ENCODE measurements around the gene RPAP3. TPM values are rescaled to one million over a fixed set of nuclear protein-coding genes. Genes with fewer than 3 reads are reported as not detected.
A peak's percentile ranks its signal among the peaks of the same experiment; 100 is the strongest.

The RPAP3 gene
- total and polyA plus RNA-seq, 2 of the 4 experiments (the other 2 are of a cell fraction), result 10.6 to 13.4 TPM

- Histone ChIP-seq H3K14ac (replicated peaks; ENCODE audit: low read depth, low read length) (no peak overlapping the region), H4K20me1 (ENCODE audit: insufficient read depth, low read length) (no peaks in the 10 kb centered on the region), H4K91ac (ENCODE audit: insufficient read depth, low read depth, low read length) (no peak overlapping the region), H2BK120ac (ENCODE audit: low read depth, low read length) (no peak overlapping the region), H3K36me3 (ENCODE audit: control insufficient read depth, insufficient read depth, low read length) (no peaks in the 10 kb centered on the region), H2BK5ac (ENCODE audit: low read depth, low read length, poor library complexity, severe bottlenecking) (no peak overlapping the region), H3K9me3 (ENCODE audit: control insufficient read depth, insufficient read depth, low read length) (no peaks in the 10 kb centered on the region), H2AK9ac (replicated peaks; ENCODE audit: low read depth, low read length, poor library complexity) (peak overlapping the region; percentile 56), H3K9me1 (ENCODE audit: insufficient read depth, low read length) (no peaks in the 10 kb centered on the region), H2BK20ac (ENCODE audit: low read depth, low read length) (no peak overlapping the region), H3K56ac (ENCODE audit: extremely low read depth, insufficient read depth, low read length) (no peak overlapping the region), H3K27me3 (ENCODE audit: control insufficient read depth, insufficient read depth, low read length) (no peaks in the 10 kb centered on the region), H3K18ac (ENCODE audit: low read depth, low read length) (no peak overlapping the region), H3K4ac (ENCODE audit: low read depth, low read length) (no peak overlapping the region), H4K8ac (ENCODE audit: low read depth in 2 of 2, low read length in 2 of 2) (no peak overlapping the region), H3K4me3 (ENCODE audit: insufficient read depth, low read depth, low read length) (no peak overlapping the region), H3K4me2 (ENCODE audit: low read depth, low read length) (no peak overlapping the region), H2AFZ (replicated peaks; ENCODE audit: low read length, poor library complexity) (no peak overlapping the region), H3K79me1 (ENCODE audit: low read depth in 1 of 2, low read length in 2 of 2) (peaks cover 5 to 9% of the 10 kb centered on the region in 2 experiments; a peak in 2 of 4 replicates), H2BK15ac (ENCODE audit: low read depth, low read length) (no peak overlapping the region), H3K27ac (ENCODE audit: insufficient read depth, low read length) (no peak overlapping the region), H3K4me1 (ENCODE audit: control insufficient read depth, insufficient read depth, low read length) (peaks cover 3% of the 10 kb centered on the region; the same call in 1 of the 2 replicates), H3K9ac (ENCODE audit: low read depth, low read length) (no peak overlapping the region), H4K5ac (ENCODE audit: low read depth, low read length) (no peak overlapping the region), H3K23ac (ENCODE audit: low read depth, low read length) (no peak overlapping the region), H2AK5ac (ENCODE audit: low read depth, low read length) (no peak overlapping the region)
- intact Hi-C loops (cut with micrococcal nuclease), result loop anchor here (10.0 kb wide), 1 partner anchor 453 kb away; no protein-coding TSS in a partner anchor
- TF ChIP-seq RAD21 (IDR thresholded peaks at IDR 0.05; ENCODE audit: low read length) (no peak), MXI1 (IDR thresholded peaks at IDR 0.05; ENCODE audit: borderline replicate concordance, low read depth, low read length) (no peak), CTCF (conservative IDR thresholded peaks at IDR 0.05; ENCODE audit: low read depth, low read length) (no peak), NFE2L2 (IDR thresholded peaks at IDR 0.05; ENCODE audit: low read depth, low read length) (no peak), CEBPB (IDR thresholded peaks at IDR 0.05; ENCODE audit: low read depth, low read length) (no peak), MAFK (IDR thresholded peaks at IDR 0.05; ENCODE audit: low read depth, low read length) (no peak), POLR2A (IDR thresholded peaks at IDR 0.05; ENCODE audit: low read depth, low read length) (no peak), RCOR1 (IDR thresholded peaks at IDR 0.05; ENCODE audit: insufficient replicate concordance, low read length) (no peak), ELK1 (IDR thresholded peaks at IDR 0.05; ENCODE audit: borderline replicate concordance, low read depth, low read length) (no peak), USF2 (IDR thresholded peaks at IDR 0.05; ENCODE audit: low read depth, low read length) (no peak), SMC3 (IDR thresholded peaks at IDR 0.05; ENCODE audit: low read depth, low read length) (no peak), RFX5 (IDR thresholded peaks at IDR 0.05; ENCODE audit: low read depth, low read length) (no peak), FOS (IDR thresholded peaks at IDR 0.05; ENCODE audit: low read depth, low read length) (no peak), CHD1 (IDR thresholded peaks at IDR 0.05; ENCODE audit: low read depth, low read length) (no peak), MAZ (IDR thresholded peaks at IDR 0.05; ENCODE audit: borderline replicate concordance, low read depth, low read length) (no peak), BHLHE40 (IDR thresholded peaks at IDR 0.05; ENCODE audit: low read depth, low read length) (no peak)
- no TSS peak for BruUV-seq (replicated peaks)
- DNase-seq (no peak), ATAC-seq (ENCODE audit: low read depth) (no peak)
- dilution Hi-C loops (cut with HindIII; ENCODE audit: low sequenced_read_pairs, unreplicated experiment), result no loop called here
- WGBS, 2 experiments (ENCODE audit: extremely low coverage in 2 of 2, insufficient read length in 1 of 2), result 93% methylated on average over 3 of the region's 5 CpGs; no CpG with 5 or more reads in 1 of the 2 experiments
- in situ Hi-C loops (cut with MboI; ENCODE audit: low sequenced_read_pairs), result loop anchor here (5.0 kb wide), 2 partner anchors 66 to 126 kb away; no protein-coding TSS in a partner anchor
- ChIA-PET POLR2A (ENCODE audit: unreplicated experiment) (no interaction called here), CTCF (interaction anchor here (1.1 to 1.4 kb wide), 2 partner anchors 61 to 126 kb away, joined by 3 read pairs; partner anchors contain the start of gene SLC48A1)
Observed at GRCh38 chr12:47711448-47711847, 5.6 kb upstream of the RPAP3 start.
